Prostate gland (tissue), 2 donors: ENCODE results near the gene FBXL7.

Experiments
- POLR2A ChIP-seq: fragments of 450-650 bp; IDR thresholded peaks from one replicate; pipeline ENCODE4 v1.6.1; 2016; ENCODE audit warnings: antibody characterized with exemption, mild to moderate bottlenecking
- POLR2AphosphoS5 ChIP-seq: sonication (generic); formaldehyde crosslinking; IDR thresholded peaks from one replicate; pipeline ENCODE4 v1.6.1; 2017; ENCODE audit warnings: antibody characterized with exemption
- TF ChIP-seq, protein P1 (sequence below), 4 experiments: fragments of 200-600 bp in 2 of 4; fragments of 450-650 bp in 2 of 4; sonication (generic) in 2 of 4; IDR thresholded peaks; 1 replicate in 3 of 4; 2 replicates in 1 of 4; pipeline ENCODE4 v1.5.1; 2016 to 2019; ENCODE audit warnings: antibody characterized with exemption in 4 of 4, mild to moderate bottlenecking in 2 of 4, moderate library complexity in 2 of 4

- TF ChIP-seq, protein P1, sequence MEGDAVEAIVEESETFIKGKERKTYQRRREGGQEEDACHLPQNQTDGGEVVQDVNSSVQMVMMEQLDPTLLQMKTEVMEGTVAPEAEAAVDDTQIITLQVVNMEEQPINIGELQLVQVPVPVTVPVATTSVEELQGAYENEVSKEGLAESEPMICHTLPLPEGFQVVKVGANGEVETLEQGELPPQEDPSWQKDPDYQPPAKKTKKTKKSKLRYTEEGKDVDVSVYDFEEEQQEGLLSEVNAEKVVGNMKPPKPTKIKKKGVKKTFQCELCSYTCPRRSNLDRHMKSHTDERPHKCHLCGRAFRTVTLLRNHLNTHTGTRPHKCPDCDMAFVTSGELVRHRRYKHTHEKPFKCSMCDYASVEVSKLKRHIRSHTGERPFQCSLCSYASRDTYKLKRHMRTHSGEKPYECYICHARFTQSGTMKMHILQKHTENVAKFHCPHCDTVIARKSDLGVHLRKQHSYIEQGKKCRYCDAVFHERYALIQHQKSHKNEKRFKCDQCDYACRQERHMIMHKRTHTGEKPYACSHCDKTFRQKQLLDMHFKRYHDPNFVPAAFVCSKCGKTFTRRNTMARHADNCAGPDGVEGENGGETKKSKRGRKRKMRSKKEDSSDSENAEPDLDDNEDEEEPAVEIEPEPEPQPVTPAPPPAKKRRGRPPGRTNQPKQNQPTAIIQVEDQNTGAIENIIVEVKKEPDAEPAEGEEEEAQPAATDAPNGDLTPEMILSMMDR (IDR thresholded peaks at IDR 0.05), result no peak
- TF ChIP-seq POLR2AphosphoS5, result no peak
- TF ChIP-seq POLR2A, result no peak
These were observed 49.0 kb upstream of the FBXL7 start for GRCh38 chr5:15450949-15451348.
